HG03103 (cell line): Measurements from ENCODE around the gene GALNT18.

ENCODE experiments used
- ATAC-seq: cut with Tn5 transposase; IDR thresholded peaks from one replicate; pipeline ENCODE4 v1.9.1; 2021; ENCODE audit warnings: low read depth; ENCODE audit not compliant: unreplicated experiment

The GALNT18 gene

GRCh38 chr11:11589437-11589836, 32.4 kb downstream of the GALNT18 start:
- ATAC-seq: no peak

GRCh38 chr11:11588891-11589290, 32.9 kb downstream of the GALNT18 start:
- ATAC-seq: no peak

- no peak for ATAC-seq
Observed at GRCh38 chr11:11588243-11588642, 33.6 kb downstream of the GALNT18 start.

GRCh38 chr11:11587122-11587521, 34.7 kb downstream of the GALNT18 start:
- no peak for ATAC-seq

- no peak for ATAC-seq
Observed at GRCh38 chr11:11586465-11586864, 35.3 kb downstream of the GALNT18 start.

- no peak for ATAC-seq
Observed at GRCh38 chr11:11584937-11585336, 36.9 kb downstream of the GALNT18 start.

- no peak for ATAC-seq
Observed at GRCh38 chr11:11584530-11584810, 37.3 kb downstream of the GALNT18 start.

GRCh38 chr11:11583801-11584529, 37.8 kb downstream of the GALNT18 start:
- no peak for ATAC-seq

- no peak for ATAC-seq
Observed at GRCh38 chr11:11582011-11582701, 39.6 kb downstream of the GALNT18 start.

GRCh38 chr11:11581481-11581880, 40.3 kb downstream of the GALNT18 start:
- ATAC-seq: no peak

GRCh38 chr11:11580841-11581411, 40.9 kb downstream of the GALNT18 start:
- no peak for ATAC-seq

- ATAC-seq: no peak
Observed at GRCh38 chr11:11580012-11580411, 41.8 kb downstream of the GALNT18 start.

- ATAC-seq: no peak
Observed at GRCh38 chr11:11579012-11579988, 42.5 kb downstream of the GALNT18 start.

- no peak for ATAC-seq
Observed at GRCh38 chr11:11577932-11578911, 43.6 kb downstream of the GALNT18 start.

GRCh38 chr11:11577251-11577855, 44.5 kb downstream of the GALNT18 start:
- no peak for ATAC-seq

- ATAC-seq: no peak
Observed at GRCh38 chr11:11574373-11575287, 47.2 kb downstream of the GALNT18 start.

- no peak for ATAC-seq
Observed at GRCh38 chr11:11572386-11572785, 49.4 kb downstream of the GALNT18 start.

- no peak for ATAC-seq
Observed at GRCh38 chr11:11571893-11572292, 49.9 kb downstream of the GALNT18 start.
